Measurements from ENCODE around the gene ZNF496. TPM values are rescaled to one million over a fixed set of nuclear protein-coding genes. Genes with fewer than 3 reads are reported as not detected.

Gene ZNF496
- total RNA-seq, 4 donors from 2014 or later: 8.8 to 48.0 (median 29.8) TPM

DNA sequence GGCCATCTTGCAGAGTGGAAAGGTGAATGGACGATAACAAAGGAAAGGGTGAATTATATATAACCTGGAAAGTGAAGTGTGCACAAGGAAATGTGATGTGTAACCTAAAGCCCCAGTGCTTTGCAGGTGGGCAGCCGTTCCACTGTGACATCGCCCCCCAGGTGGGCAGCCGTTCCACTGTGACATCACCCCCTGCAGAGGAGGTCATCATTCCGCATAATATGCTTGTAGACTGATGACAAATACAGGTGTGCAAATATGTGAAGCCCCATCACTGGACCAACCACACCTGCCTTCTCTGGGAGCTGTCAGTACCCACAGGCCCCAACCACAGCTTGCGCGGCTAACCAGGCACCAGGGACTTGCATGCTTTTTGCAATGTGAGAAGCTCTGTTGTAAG, 4.7 kb upstream of the ZNF496 start:
- TF ChIP-seq, protein P1, sequence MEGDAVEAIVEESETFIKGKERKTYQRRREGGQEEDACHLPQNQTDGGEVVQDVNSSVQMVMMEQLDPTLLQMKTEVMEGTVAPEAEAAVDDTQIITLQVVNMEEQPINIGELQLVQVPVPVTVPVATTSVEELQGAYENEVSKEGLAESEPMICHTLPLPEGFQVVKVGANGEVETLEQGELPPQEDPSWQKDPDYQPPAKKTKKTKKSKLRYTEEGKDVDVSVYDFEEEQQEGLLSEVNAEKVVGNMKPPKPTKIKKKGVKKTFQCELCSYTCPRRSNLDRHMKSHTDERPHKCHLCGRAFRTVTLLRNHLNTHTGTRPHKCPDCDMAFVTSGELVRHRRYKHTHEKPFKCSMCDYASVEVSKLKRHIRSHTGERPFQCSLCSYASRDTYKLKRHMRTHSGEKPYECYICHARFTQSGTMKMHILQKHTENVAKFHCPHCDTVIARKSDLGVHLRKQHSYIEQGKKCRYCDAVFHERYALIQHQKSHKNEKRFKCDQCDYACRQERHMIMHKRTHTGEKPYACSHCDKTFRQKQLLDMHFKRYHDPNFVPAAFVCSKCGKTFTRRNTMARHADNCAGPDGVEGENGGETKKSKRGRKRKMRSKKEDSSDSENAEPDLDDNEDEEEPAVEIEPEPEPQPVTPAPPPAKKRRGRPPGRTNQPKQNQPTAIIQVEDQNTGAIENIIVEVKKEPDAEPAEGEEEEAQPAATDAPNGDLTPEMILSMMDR (IDR thresholded peaks at IDR 0.05; ENCODE audit: low read depth): no peak

DNA sequence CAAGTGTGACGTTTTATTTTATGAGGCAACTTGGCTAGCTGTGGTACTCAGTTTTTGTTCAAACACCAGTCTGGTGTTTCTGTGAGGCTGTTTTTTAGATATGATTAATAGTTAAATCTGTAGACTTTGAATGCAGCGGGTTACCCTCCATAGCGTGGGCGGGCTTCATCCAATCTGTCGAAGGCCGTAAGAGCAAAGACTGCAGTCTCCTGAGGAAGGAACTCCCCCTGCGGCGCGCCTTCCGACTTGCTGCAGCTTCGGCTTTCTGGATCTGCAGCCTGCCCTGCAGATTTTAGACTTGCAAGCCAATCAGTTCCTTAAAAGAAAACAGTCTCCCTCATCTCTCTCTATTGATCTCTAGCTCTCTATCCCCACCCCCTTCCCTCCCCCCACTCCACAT, 4.2 kb upstream of the ZNF496 start:
- TF ChIP-seq, protein P1 (IDR thresholded peaks at IDR 0.05; ENCODE audit: low read depth): no peak

DNA sequence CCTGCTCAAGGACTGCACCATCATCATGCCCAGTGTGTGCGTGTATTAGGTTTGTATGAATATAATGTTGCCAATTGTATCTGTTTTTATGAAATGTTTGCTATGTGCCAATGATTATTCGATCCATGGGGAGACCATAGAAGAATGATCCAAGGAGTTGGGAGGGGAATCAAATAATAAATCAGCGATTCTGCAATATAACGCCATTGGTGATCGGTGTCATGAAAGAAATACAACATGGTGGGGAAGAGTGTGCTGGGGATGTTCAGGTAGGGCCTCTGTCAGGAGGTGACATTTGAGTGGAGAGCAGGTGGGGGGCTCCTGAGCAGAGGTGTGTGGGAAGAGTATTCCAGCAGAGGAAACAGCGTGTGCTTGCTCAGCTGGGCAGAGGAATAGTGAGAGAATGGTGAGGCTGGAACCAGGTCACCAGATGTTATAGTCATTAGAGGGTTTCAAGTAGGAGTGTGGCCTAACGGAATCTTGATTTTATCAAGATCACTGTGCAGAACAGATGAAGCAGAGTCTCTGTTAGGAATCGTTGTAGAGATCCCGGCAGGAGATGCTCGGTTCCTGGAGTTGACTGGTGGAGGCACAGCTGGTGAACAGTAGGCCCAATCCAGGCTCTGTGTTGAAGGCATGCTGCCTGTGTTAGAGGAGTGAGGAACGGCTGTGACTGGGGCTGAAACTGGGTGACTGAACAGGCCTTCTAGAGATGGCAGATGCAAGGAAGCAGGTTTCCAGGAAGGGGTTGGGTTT, 2.9 kb upstream of the ZNF496 start:
- TF ChIP-seq, protein P1 (IDR thresholded peaks at IDR 0.05; ENCODE audit: low read depth): no peak

DNA sequence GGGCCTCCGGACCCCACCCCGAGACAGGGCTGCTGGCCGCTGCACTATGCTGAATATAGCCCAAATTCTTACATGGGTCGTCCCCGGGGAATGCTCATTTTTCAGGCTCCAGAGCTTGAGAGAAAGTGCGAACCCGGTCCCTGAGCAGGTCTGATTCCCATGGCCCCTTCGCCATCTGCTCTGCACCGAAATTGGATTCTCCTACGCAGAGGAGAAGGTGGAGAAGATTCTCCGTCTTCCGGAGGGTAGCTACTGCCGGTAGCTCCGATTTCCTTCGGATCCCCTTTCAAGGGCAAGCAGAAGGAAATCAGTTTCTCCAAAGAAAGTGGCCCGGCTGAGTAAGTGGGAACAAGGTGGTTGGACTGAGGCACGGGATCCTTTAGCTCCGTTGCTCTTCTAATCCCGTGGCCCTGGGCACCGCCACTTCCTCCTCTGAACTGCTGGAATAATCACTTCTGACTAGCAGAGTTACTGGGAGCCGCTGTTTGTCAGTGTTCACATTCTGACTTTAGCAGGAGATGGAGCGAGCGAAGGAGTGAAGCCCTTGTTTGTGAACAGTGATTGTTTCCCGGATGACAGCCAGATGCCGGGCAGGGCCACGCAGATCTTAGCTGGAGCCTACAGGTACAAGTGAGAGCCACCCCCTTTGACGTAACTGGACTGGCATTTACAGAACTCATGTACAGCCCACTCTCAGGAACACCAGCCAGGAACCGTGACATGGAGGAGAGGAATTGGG, 1.1 kb upstream of the ZNF496 start:
- TF ChIP-seq, protein P1 (IDR thresholded peaks at IDR 0.05; ENCODE audit: low read depth): no peak

DNA sequence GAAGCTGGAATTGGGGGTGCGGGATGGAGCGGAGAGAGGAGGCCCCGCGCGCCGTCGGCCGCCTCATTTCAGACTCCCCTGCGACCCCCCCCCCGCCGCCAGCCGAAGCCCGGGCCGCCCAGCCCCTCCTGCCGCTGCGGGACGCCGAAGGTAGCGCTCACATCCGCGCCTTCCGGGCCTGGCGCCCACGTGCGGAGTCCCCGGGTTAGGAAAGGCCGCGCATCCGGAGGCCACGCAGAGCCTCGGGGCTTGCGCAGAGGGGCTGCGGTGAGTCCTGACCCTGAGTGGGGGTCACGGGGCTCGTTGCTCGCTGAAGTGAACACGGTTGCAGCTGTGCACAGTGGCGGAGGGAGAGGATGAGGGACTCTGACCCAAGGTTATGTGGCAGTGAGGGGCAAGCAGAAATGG, 552 bp upstream of the ZNF496 start:
- TF ChIP-seq, protein P1 (IDR thresholded peaks at IDR 0.05; ENCODE audit: low read depth): no peak

DNA sequence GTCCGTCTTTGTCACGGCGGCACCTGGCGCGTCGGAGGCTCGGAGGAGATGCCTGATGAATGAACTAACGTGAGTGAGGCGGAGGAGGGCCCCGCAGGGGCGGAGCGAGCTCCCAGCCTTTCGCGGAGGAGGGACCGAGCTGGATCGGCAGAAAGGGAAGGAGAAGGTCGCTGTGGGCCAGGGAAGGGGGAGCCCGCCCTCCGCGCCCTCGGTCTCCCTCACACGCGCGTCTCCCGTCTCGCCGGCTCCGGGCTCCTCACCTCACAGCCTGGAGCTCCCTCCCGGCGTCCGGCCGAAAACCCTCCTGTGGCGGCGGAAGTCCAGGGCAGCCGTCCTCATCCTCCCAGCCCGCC, 519 bp downstream of the ZNF496 start:
- TF ChIP-seq, protein P1 (IDR thresholded peaks at IDR 0.05; ENCODE audit: low read depth): no peak

DNA sequence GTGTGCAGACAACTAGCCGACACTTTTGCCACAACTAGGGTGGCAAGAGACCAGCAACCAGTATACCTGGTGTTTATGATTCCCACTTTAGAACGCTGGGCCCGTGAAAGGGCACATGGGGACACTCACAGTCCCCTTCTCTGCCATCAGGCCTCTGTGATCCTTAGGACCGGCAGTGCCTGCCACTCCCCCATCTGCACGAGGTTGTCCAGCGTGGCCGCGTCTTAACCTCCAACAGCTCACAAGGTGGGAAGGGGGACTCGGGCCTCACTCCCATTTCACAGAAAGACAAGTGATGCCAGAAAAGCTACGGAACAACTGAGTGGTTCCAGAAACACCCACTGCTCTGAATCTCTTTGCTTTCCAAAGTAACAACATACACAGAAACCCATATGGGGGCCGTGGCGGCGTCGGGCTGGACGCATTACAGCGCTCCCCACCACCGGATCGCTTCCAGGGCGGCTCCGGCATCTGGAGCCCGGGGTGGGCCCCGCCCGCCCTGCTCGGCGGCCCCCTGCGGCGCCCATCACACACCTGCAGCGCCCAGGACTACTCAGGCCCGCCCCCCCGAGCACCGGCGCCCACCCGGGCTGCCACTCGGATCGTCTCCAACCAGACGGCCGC, 1.0 kb downstream of the ZNF496 start:
- TF ChIP-seq, protein P1 (IDR thresholded peaks at IDR 0.05; ENCODE audit: low read depth): no peak
